Uterus (tissue), 2 donors: ENCODE measurements around the gene MRGPRF.

Experiments used
- CTCF ChIP-seq, 4 experiments: fragments of 200-600 bp in 2 of 4; fragments of 450-650 bp in 2 of 4; sonication (generic) in 2 of 4; IDR thresholded peaks; one replicate each; pipeline ENCODE4 v1.5.1; 2016 to 2019; ENCODE audit warnings: antibody characterized with exemption in 4 of 4, mild to moderate bottlenecking in 2 of 4, moderate library complexity in 1 of 4
- POLR2A ChIP-seq, 2 donors: fragments of 450-650 bp; IDR thresholded peaks; one replicate each; pipeline ENCODE4 v1.6.1; 2016; ENCODE audit warnings: antibody characterized with exemption in 2 of 2, mild to moderate bottlenecking in 1 of 2, moderate library complexity in 1 of 2

GRCh38 chr11:68976095-68976494 is 37.0 kb downstream of the MRGPRF start:
- TF ChIP-seq POLR2A (IDR thresholded peaks at IDR 0.05): no peak
- no peak for TF ChIP-seq CTCF (IDR thresholded peaks at IDR 0.05)
